Panc1 (cell line): ENCODE data around the gene SCP2D1. TPM values are rescaled to one million over a fixed set of nuclear protein-coding genes. Genes with fewer than 3 reads are reported as not detected.

Source experiments
- ATAC-seq: fragments of 200-7000 bp; cut with Tn5 transposase; 2 replicates; pipeline ENCODE4 v1.9.1; 2020; ENCODE audit warnings: mild to moderate bottlenecking, moderate library complexity
- BruUV-seq: library from RNA; stranded (reverse); fragments of 400-500 nt; replicated peaks from 2 replicates; lab custom pipeline; 2021; lab: Mats Ljungman, UMichigan
- CTCF ChIA-PET: fragments of 300-600 bp; sonication (Branson Sonifier 250); formaldehyde crosslinking; loops from one replicate; lab custom pipeline; 2022; ENCODE audit warnings: antibody characterized with exemption; lab: Charles Lee
- POLR2A ChIA-PET: fragments of 300-600 bp; sonication (Branson Sonifier 250); formaldehyde crosslinking; loops from one replicate; lab custom pipeline; 2022; ENCODE audit warnings: antibody characterized with exemption; lab: Charles Lee
- DNase-seq: peaks from one replicate; pipeline ENCODE4 v3.0.0-alpha.2; 2010; ENCODE audit warnings: low read depth, low spot score
- H3K27ac ChIP-seq: 2 replicates; pipeline ENCODE4 v1.5.1; 2011; ENCODE audit warnings: mild to moderate bottlenecking, low read length, inconsistent platforms
- H3K27me3 ChIP-seq: fragments of 200-500 bp; sonication (Bioruptor generic); 2 replicates; pipeline ENCODE4 v1.6.0; 2014; ENCODE audit warnings: low read length, inconsistent platforms; ENCODE audit not compliant: control insufficient read depth, insufficient read depth
- H3K36me3 ChIP-seq: fragments of 200-500 bp; sonication (Bioruptor generic); 2 replicates; pipeline ENCODE4 v1.5.1; 2014; ENCODE audit warnings: inconsistent platforms, mild to moderate bottlenecking, low read length, moderate library complexity; ENCODE audit not compliant: control insufficient read depth, insufficient read depth
- H3K4me1 ChIP-seq: 2 replicates; pipeline ENCODE4 v1.5.1; 2011; ENCODE audit warnings: inconsistent platforms, mild to moderate bottlenecking, low read length, moderate library complexity; ENCODE audit not compliant: control insufficient read depth, insufficient read depth
- H3K4me3 ChIP-seq, 2 experiments: 2 replicates each; pipeline ENCODE4 v1.5.1; 2011 to 2012; ENCODE audit warnings: low read depth in 2 of 2, low read length in 2 of 2, mild to moderate bottlenecking in 2 of 2, inconsistent platforms in 1 of 2, moderate library complexity in 1 of 2
- H3K9me3 ChIP-seq: fragments of 200-500 bp; sonication (Bioruptor generic); 2 replicates; pipeline ENCODE4 v1.5.1; 2014; ENCODE audit warnings: low read depth, mild to moderate bottlenecking, inconsistent platforms, low read length, moderate library complexity; ENCODE audit not compliant: control insufficient read depth, insufficient read depth
- CTCF ChIP-seq: fragments of 450-650 bp; IDR thresholded peaks from 2 replicates; pipeline ENCODE4 v1.5.1; 2017; ENCODE audit warnings: mild to moderate bottlenecking
- POLR2AphosphoS5 ChIP-seq: IDR thresholded peaks from 2 replicates; pipeline ENCODE4 v1.6.1; 2012; ENCODE audit warnings: mild to moderate bottlenecking, low read depth, low read length, moderate library complexity
- REST ChIP-seq, 2 experiments: IDR thresholded peaks; 2 replicates each; pipeline ENCODE4 v1.6.1; 2011 to 2012; ENCODE audit warnings: low read depth in 2 of 2, control low read depth in 1 of 2, low read length in 1 of 2, mild to moderate bottlenecking in 1 of 2, moderate library complexity in 1 of 2; ENCODE audit not compliant: insufficient read depth in 1 of 2
- SIN3A ChIP-seq: IDR thresholded peaks from 2 replicates; pipeline ENCODE4 v1.6.1; 2012; ENCODE audit warnings: low read depth, mild to moderate bottlenecking, low read length, moderate library complexity, borderline replicate concordance; ENCODE audit not compliant: insufficient read depth
- TCF7L2 ChIP-seq: IDR thresholded peaks from 2 replicates; pipeline ENCODE4 v1.6.1; 2011; ENCODE audit warnings: mild to moderate bottlenecking, low read depth, low read length, inconsistent platforms
- in situ Hi-C: cut with HindIII; loops from 2 replicates; pipeline ENCODE4 v1.10.0; 2016; ENCODE audit warnings: low sequenced_read_pairs, low pct_unique_long_range_greater_than_20kb
- intact Hi-C: fragments of 100-400 bp; cut with micrococcal nuclease; formaldehyde crosslinking; loops from one replicate; pipeline ENCODE4 v1.10.0; 2022; ENCODE audit not compliant: unreplicated experiment
- total RNA-seq: library from RNA; stranded (reverse); gene quantifications from one replicate; pipeline ENCODE4 v1.2.1, GENCODE V29; 2021; ENCODE audit not compliant: unreplicated experiment

The SCP2D1 gene
- total RNA-seq, 1 experiment from 2014 or later, result not detected

GRCh38 chr20:18832546-18833200 is 19.1 kb downstream of the SCP2D1 start:
- ATAC-seq (no peak), DNase-seq (no peak)
- ChIA-PET CTCF (no interaction called here), POLR2A (no interaction called here)
- in situ Hi-C loops (no loop called here), intact Hi-C loops (no loop called here)
- BruUV-seq, result no TSS peak
- H3K27ac ChIP-seq, result no peak overlapping the region
- no peaks in the 10 kb centered on the region for H3K4me1 ChIP-seq
- H3K9me3 ChIP-seq, result no peaks in the 10 kb centered on the region
- no peaks in the 10 kb centered on the region for H3K27me3 ChIP-seq
- no peak overlapping the region for H3K4me3 ChIP-seq
- H3K36me3 ChIP-seq, result no peaks in the 10 kb centered on the region
- TF ChIP-seq POLR2AphosphoS5 (no peak), CTCF (no peak), SIN3A (no peak), TCF7L2 (no peak), REST (IDR thresholded peaks at IDR 0.05; ENCODE audit: insufficient read depth in 1 of 2, low read depth in 2 of 2, low read length in 1 of 2) (no peak)

- no peaks in the 10 kb centered on the region for H3K9me3 ChIP-seq
- ChIA-PET POLR2A (no interaction called here), CTCF (no interaction called here)
- DNase-seq (no peak), ATAC-seq (no peak)
- TF ChIP-seq TCF7L2 (no peak), REST (IDR thresholded peaks at IDR 0.05; ENCODE audit: insufficient read depth in 1 of 2, low read depth in 2 of 2, low read length in 1 of 2) (no peak), POLR2AphosphoS5 (no peak)
- in situ Hi-C loops, result no loop called here
- intact Hi-C loops, result no loop called here
- H3K4me3 ChIP-seq, result no peak overlapping the region
- no TSS peak for BruUV-seq
- no peaks in the 10 kb centered on the region for H3K36me3 ChIP-seq
- H3K27me3 ChIP-seq, result no peaks in the 10 kb centered on the region
- no peak overlapping the region for H3K27ac ChIP-seq
- H3K4me1 ChIP-seq, result no peaks in the 10 kb centered on the region
These were observed 22.1 kb downstream of the SCP2D1 start for GRCh38 chr20:18835466-18836256.
